Measurements from ENCODE around the gene ARMC2.
"Not testable (repeated sequence)": the region's sequence is repeated elsewhere in the genome, so short reads cannot be mapped to it uniquely, and the experiment has no call there.

Gene ARMC2

GRCh38 chr6:108848116-108848868 is at the start of gene ARMC2:
TSS of gene ARMC2 (plus strand) at chr6:108848422. CDS start at chr6:108854268, 5,846 bp downstream.
- DNase-seq (ENCODE audit: low spot score) = peak; percentile 97

GRCh38 chr6:108798670-108799353 is 49.4 kb upstream of the ARMC2 start:
- no peak for DNase-seq (ENCODE audit: low spot score)

GRCh38 chr6:108799354-108799717 is 48.9 kb upstream of the ARMC2 start:
- no peak for DNase-seq (ENCODE audit: low spot score)

- DNase-seq (ENCODE audit: low spot score) = no peak
Observed at GRCh38 chr6:108799791-108800190, 48.4 kb upstream of the ARMC2 start.

- no peak for DNase-seq (ENCODE audit: low spot score)
Observed at GRCh38 chr6:108800427-108800864, 47.8 kb upstream of the ARMC2 start.

GRCh38 chr6:108801366-108801765 is 46.9 kb upstream of the ARMC2 start:
- DNase-seq (ENCODE audit: low spot score) = no peak

- no peak for DNase-seq (ENCODE audit: low spot score)
Observed at GRCh38 chr6:108803982-108804490, 44.2 kb upstream of the ARMC2 start.

- DNase-seq (ENCODE audit: low spot score) = no peak
Observed at GRCh38 chr6:108804956-108805355, 43.3 kb upstream of the ARMC2 start.

GRCh38 chr6:108805611-108806167 is 42.5 kb upstream of the ARMC2 start:
- DNase-seq (ENCODE audit: low spot score) = no peak

GRCh38 chr6:108806171-108806570 is 42.1 kb upstream of the ARMC2 start:
- no peak for DNase-seq (ENCODE audit: low spot score)

GRCh38 chr6:108806665-108807064 is 41.6 kb upstream of the ARMC2 start:
- no peak for DNase-seq (ENCODE audit: low spot score)

- no peak for DNase-seq (ENCODE audit: low spot score)
Observed at GRCh38 chr6:108807928-108808327, 40.3 kb upstream of the ARMC2 start.

- no peak for DNase-seq (ENCODE audit: low spot score)
Observed at GRCh38 chr6:108809211-108809610, 39.0 kb upstream of the ARMC2 start.

GRCh38 chr6:108810057-108810643 is 38.1 kb upstream of the ARMC2 start:
- no peak for DNase-seq (ENCODE audit: low spot score)

- no peak for DNase-seq (ENCODE audit: low spot score)
Observed at GRCh38 chr6:108811490-108811889, 36.7 kb upstream of the ARMC2 start.

- not testable (repeated sequence) for DNase-seq (ENCODE audit: low spot score)
Observed at GRCh38 chr6:108813218-108813617, 35.0 kb upstream of the ARMC2 start.

- DNase-seq (ENCODE audit: low spot score) = not testable (repeated sequence)
Observed at GRCh38 chr6:108817276-108817675, 30.9 kb upstream of the ARMC2 start.

GRCh38 chr6:108820006-108820405 is 28.2 kb upstream of the ARMC2 start:
- no peak for DNase-seq (ENCODE audit: low spot score)

- DNase-seq (ENCODE audit: low spot score) = no peak
Observed at GRCh38 chr6:108822401-108822800, 25.8 kb upstream of the ARMC2 start.

GRCh38 chr6:108825326-108825725 is 22.9 kb upstream of the ARMC2 start:
- DNase-seq (ENCODE audit: low spot score) = no peak

GRCh38 chr6:108831104-108831503 is 17.1 kb upstream of the ARMC2 start:
- no peak for DNase-seq (ENCODE audit: low spot score)

GRCh38 chr6:108832738-108833137 is 15.5 kb upstream of the ARMC2 start:
- DNase-seq (ENCODE audit: low spot score) = no peak

Measured in ecto neural progenitor cell (in vitro differentiated cells).